Type B pancreatic cell (in vitro differentiated cells): ENCODE results near the gene NUP107. TPM values are rescaled to one million over a fixed set of nuclear protein-coding genes. Genes with fewer than 3 reads are reported as not detected.

Experiments used
- DNase-seq: peaks from one replicate; pipeline ENCODE4 v3.0.0; 2021; ENCODE audit warnings: mixed read lengths; ENCODE audit not compliant: unreplicated experiment; ENCODE audit errors: extremely low spot score
- H3K27ac Mint-ChIP-seq: 2 replicates; pipeline ENCODE4 v1.8.0; 2021; ENCODE audit warnings: mild to moderate bottlenecking, mixed read lengths
- H3K27me3 Mint-ChIP-seq: 2 replicates; pipeline ENCODE4 v1.8.0; 2021; ENCODE audit warnings: mixed read lengths
- H3K36me3 Mint-ChIP-seq: 2 replicates; pipeline ENCODE4 v1.8.0; 2021; ENCODE audit warnings: mixed read lengths
- H3K4me1 Mint-ChIP-seq: one replicate; pipeline ENCODE4 v1.8.0; 2021; ENCODE audit warnings: mixed read lengths; ENCODE audit not compliant: unreplicated experiment
- H3K4me3 Mint-ChIP-seq: 2 replicates; pipeline ENCODE4 v1.8.0; 2021; ENCODE audit warnings: mild to moderate bottlenecking, mixed read lengths
- H3K9me3 Mint-ChIP-seq: 2 replicates; pipeline ENCODE4 v1.8.0; 2021; ENCODE audit warnings: mixed read lengths
- total RNA-seq: library from RNA; stranded (reverse); gene quantifications from 2 replicates; pipeline ENCODE4 v1.2.1, GENCODE V29; 2021; ENCODE audit warnings: low replicate concordance
- TF ChIP-seq, protein P1 (sequence below): fragments of 200-600 bp; sonication (generic); conservative IDR thresholded peaks from 2 replicates; pipeline ENCODE4 v1.5.0; 2021; ENCODE audit warnings: antibody characterized with exemption, mild to moderate bottlenecking

NUP107 gene
- total RNA-seq, 1 donor from 2014 or later: 80.2 TPM

DNA sequence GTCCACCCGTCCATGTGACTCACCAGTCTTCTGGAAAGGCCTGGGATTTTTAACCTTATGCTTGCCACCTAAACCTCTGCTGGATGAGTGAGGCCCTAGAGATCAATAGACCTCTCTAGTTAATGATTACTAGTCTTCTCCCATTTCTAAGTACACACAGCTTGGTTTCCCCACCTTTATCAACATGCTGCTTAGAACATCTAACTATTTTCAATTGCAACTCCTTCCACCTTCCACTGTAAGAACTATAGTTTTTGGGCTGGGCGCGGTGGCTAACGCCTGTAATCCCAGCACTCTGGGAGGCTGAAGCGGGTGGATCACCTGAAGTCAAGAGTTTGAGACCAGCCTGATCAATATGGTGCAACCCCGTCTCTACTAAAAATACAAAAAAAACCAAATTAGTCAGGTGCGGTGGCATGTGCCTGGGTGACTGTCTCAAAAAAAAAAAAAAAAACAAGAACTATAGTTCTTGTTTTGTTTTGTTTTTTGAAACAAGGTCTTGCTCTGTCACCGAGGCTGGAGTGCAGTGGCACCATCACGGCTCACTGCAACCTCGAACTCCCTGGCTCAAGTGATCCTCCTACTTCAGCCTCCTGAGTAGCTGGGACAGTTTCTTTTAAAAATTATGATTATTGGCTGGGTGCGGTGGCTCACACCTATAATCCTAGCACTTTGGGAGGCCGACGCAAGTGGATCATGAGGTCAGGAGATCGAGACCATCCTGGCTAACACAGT, 102.5 kb downstream of the NUP107 start:
- Mint-ChIP-seq H3K4me1 (peaks cover 6% of the 10 kb centered on the region), H3K9me3 (no peaks in the 10 kb centered on the region), H3K36me3 (no peaks in the 10 kb centered on the region), H3K27ac (no peak overlapping the region), H3K27me3 (no peaks in the 10 kb centered on the region), H3K4me3 (no peak overlapping the region)
- TF ChIP-seq, protein P1, sequence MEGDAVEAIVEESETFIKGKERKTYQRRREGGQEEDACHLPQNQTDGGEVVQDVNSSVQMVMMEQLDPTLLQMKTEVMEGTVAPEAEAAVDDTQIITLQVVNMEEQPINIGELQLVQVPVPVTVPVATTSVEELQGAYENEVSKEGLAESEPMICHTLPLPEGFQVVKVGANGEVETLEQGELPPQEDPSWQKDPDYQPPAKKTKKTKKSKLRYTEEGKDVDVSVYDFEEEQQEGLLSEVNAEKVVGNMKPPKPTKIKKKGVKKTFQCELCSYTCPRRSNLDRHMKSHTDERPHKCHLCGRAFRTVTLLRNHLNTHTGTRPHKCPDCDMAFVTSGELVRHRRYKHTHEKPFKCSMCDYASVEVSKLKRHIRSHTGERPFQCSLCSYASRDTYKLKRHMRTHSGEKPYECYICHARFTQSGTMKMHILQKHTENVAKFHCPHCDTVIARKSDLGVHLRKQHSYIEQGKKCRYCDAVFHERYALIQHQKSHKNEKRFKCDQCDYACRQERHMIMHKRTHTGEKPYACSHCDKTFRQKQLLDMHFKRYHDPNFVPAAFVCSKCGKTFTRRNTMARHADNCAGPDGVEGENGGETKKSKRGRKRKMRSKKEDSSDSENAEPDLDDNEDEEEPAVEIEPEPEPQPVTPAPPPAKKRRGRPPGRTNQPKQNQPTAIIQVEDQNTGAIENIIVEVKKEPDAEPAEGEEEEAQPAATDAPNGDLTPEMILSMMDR: no peak
- DNase-seq: no peak

DNA sequence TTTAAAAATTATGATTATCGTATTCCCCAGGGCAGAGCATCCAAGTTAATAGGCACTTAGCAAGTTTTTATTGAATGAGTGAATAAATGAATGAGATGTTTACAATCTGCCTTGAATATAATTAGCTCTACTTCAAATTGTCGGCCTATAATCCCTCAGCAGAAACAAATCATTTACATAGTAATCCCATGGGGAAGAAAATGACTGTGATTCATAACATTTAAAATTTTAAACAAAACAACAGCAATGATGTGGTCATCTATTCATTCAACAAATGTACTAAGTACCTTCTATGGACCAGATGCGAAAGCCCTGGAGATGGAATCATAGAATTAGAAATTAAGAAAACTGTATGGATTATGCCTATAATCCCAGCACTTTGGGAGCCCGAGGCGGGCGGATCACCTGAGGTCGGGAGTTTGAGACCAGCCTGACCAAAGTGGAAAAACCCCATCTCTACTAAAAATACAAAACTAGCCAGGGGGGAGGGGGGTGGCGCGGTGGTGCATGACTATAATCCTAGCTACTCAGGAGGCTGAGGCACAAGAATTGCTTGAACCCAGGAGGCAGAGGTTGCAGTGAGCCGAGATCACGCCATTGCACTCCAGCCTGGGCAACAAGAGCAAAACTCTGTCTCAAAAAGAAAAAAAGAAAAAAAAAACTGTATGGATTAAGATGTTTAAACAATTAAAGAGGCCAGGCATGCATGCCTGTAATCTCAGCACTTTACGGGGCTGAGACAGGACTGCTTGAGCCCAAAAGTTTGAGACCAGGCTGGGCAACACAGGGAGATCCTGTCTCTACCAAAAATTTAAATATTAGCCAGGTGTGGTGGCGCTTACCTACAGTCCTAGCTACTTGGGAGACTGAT, 103.5 kb downstream of the NUP107 start:
- TF ChIP-seq, protein P1: no peak
- no peak overlapping the region for H3K27ac Mint-ChIP-seq
- no peaks in the 10 kb centered on the region for H3K9me3 Mint-ChIP-seq
- DNase-seq: no peak
- H3K4me3 Mint-ChIP-seq: no peak overlapping the region
- no peaks in the 10 kb centered on the region for H3K36me3 Mint-ChIP-seq
- peaks cover 6% of the 10 kb centered on the region for H3K4me1 Mint-ChIP-seq
- no peaks in the 10 kb centered on the region for H3K27me3 Mint-ChIP-seq

DNA sequence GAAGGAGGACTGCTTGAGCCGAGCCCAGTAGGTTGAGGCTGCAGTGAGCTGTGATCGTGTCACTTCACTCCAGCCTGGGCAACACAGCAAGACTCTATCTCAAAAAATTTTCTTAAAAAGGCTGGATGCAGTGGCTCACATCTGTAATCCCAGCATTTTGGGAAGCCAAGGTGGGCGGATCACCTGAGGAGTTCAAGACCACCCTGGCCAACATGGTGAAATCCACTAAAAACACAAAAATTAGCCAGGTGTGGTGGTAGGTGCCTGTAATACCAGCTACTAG, 104.1 kb downstream of the NUP107 start:
- Mint-ChIP-seq H3K27me3 (no peaks in the 10 kb centered on the region), H3K27ac (no peak overlapping the region), H3K4me1 (peaks cover 6% of the 10 kb centered on the region), H3K4me3 (no peak overlapping the region), H3K9me3 (no peaks in the 10 kb centered on the region), H3K36me3 (no peaks in the 10 kb centered on the region)
- TF ChIP-seq, protein P1: no peak
- DNase-seq: no peak

DNA sequence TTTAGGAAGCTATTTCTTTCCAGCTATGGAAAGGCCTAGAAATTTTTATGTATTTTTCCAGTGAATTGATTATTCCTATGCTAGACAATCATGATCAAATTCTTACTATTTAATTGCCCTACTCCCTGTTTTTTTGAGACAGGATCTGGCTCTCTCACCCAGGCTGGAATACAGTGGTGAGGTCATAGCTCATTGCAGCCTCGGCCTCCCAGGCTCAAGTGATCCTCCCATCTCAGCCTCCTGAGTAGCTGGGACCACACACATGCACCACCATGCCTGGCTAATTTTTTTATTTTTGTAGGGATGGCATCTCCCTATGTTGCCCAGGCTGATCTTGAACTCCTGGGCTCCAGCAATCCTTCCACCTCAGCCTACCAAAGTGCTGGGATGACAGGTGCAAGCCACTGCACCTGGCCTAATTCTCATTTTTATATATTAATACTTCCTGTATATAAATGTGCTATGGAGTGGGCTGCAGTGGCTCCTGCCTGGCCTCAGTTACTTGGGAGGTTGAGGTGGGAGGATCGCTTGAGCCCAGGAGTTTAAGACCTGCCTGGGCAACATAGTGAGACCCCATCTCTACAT, 105.2 kb downstream of the NUP107 start:
- no peak overlapping the region for H3K4me3 Mint-ChIP-seq
- no peaks in the 10 kb centered on the region for H3K9me3 Mint-ChIP-seq
- H3K36me3 Mint-ChIP-seq: no peaks in the 10 kb centered on the region
- no peak overlapping the region for H3K27ac Mint-ChIP-seq
- TF ChIP-seq, protein P1: no peak
- H3K27me3 Mint-ChIP-seq: no peaks in the 10 kb centered on the region
- H3K4me1 Mint-ChIP-seq: peaks cover 6% of the 10 kb centered on the region
- no peak for DNase-seq

DNA sequence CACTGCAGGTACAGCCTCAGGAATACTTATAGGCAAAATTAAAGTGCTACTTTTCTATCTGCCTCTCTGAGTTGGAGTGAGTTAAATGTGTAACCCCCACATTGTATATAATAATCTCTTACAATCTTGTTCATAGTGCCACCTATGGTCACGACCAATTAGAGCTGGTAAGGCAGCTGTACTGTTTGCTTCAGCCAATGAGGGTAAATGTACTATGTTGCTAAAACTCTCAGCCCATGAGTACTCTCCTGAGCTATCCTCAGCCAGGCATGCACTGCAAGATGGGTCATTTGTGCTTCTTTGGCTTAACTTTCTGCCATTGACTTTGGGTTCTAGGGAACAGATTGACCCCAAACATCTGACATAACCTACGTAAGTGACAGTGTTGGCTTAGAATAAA, 106.2 kb downstream of the NUP107 start:
- H3K27ac Mint-ChIP-seq: no peak overlapping the region
- no peaks in the 10 kb centered on the region for H3K4me1 Mint-ChIP-seq
- TF ChIP-seq, protein P1: no peak
- no peaks in the 10 kb centered on the region for H3K27me3 Mint-ChIP-seq
- DNase-seq: no peak
- no peaks in the 10 kb centered on the region for H3K9me3 Mint-ChIP-seq
- H3K36me3 Mint-ChIP-seq: no peaks in the 10 kb centered on the region
- H3K4me3 Mint-ChIP-seq: no peak overlapping the region
